ENCODE data around the gene SOX11.

DNA sequence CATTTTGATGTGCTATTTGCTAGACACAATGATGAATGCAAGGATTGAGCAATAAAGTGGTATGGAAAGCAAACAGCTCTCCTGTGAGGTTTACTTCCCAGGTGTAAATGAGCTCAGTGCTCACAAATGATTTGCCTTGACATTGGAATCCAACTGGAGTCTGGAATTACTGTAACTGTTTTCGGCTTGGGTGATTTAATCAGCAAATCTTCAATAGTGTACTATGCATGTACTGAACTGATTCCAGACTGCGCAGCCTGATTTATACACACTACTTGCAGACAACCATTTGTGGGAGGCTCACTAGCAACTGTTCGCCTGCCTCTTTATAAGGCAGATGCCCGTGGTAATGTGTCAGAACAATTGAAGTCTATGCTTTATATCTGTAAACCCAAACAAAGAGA is 27.9 kb upstream of the SOX11 start:
- TF ChIP-seq, protein P1, sequence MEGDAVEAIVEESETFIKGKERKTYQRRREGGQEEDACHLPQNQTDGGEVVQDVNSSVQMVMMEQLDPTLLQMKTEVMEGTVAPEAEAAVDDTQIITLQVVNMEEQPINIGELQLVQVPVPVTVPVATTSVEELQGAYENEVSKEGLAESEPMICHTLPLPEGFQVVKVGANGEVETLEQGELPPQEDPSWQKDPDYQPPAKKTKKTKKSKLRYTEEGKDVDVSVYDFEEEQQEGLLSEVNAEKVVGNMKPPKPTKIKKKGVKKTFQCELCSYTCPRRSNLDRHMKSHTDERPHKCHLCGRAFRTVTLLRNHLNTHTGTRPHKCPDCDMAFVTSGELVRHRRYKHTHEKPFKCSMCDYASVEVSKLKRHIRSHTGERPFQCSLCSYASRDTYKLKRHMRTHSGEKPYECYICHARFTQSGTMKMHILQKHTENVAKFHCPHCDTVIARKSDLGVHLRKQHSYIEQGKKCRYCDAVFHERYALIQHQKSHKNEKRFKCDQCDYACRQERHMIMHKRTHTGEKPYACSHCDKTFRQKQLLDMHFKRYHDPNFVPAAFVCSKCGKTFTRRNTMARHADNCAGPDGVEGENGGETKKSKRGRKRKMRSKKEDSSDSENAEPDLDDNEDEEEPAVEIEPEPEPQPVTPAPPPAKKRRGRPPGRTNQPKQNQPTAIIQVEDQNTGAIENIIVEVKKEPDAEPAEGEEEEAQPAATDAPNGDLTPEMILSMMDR (IDR thresholded peaks at IDR 0.05; ENCODE audit: insufficient read depth, low read depth, low read length): no peak
- TF ChIP-seq EZH2 (IDR thresholded peaks at IDR 0.05; ENCODE audit: insufficient read depth, low read length): no peak
